GM23338 (cell line): ENCODE data around the gene KLHL17. TPM values are rescaled to one million over a fixed set of nuclear protein-coding genes. Genes with fewer than 3 reads are reported as not detected.

ENCODE experiments used
- ATAC-seq: fragments of 200-7000 bp; cut with Tn5 transposase; 3 replicates; pipeline ENCODE4 v1.9.1; 2020
- DNase-seq: peaks from one replicate; pipeline ENCODE4 v3.0.0-alpha.2; 2015; ENCODE audit warnings: low spot score
- H2AFZ ChIP-seq: fragments of 200-600 bp; sonication (generic); 2 replicates; pipeline ENCODE4 v1.8.0; 2016; ENCODE audit warnings: antibody characterized with exemption, mild to moderate bottlenecking, moderate library complexity
- H3F3A ChIP-seq: fragments of 200-600 bp; sonication (generic); replicated peaks from 2 replicates; pipeline ENCODE4 v1.8.0; 2017; ENCODE audit warnings: antibody characterized with exemption, mixed run types, low read depth
- H3K27ac ChIP-seq: fragments of 200-600 bp; sonication (generic); 2 replicates; pipeline ENCODE4 v1.6.1; 2016; ENCODE audit warnings: low read depth
- H3K27me3 ChIP-seq: fragments of 200-600 bp; sonication (generic); 2 replicates; pipeline ENCODE4 v1.8.0; 2016; ENCODE audit warnings: mild to moderate bottlenecking, mixed run types, moderate library complexity; ENCODE audit not compliant: insufficient read depth
- H3K36me3 ChIP-seq: fragments of 200-600 bp; sonication (generic); 2 replicates; pipeline ENCODE4 v1.8.0; 2016; ENCODE audit warnings: mild to moderate bottlenecking; ENCODE audit not compliant: insufficient read depth
- H3K4me1 ChIP-seq: fragments of 200-600 bp; sonication (generic); 2 replicates; pipeline ENCODE4 v1.8.0; 2016; ENCODE audit warnings: mild to moderate bottlenecking, moderate library complexity; ENCODE audit not compliant: insufficient read depth
- H3K4me2 ChIP-seq: fragments of 200-600 bp; sonication (generic); 2 replicates; pipeline ENCODE4 v1.7.1; 2017; ENCODE audit warnings: mixed run types
- H3K4me3 ChIP-seq: fragments of 200-600 bp; sonication (generic); 2 replicates; pipeline ENCODE4 v1.6.1; 2016; ENCODE audit warnings: mixed run types
- H3K79me2 ChIP-seq: fragments of 200-600 bp; sonication (generic); replicated peaks from 2 replicates; pipeline ENCODE4 v1.8.0; 2017; ENCODE audit warnings: mild to moderate bottlenecking; ENCODE audit not compliant: insufficient read depth
- H3K9me2 ChIP-seq: fragments of 200-600 bp; sonication (generic); 2 replicates; pipeline ENCODE4 v1.8.0; 2017; ENCODE audit not compliant: insufficient read depth
- H4K20me1 ChIP-seq: fragments of 200-600 bp; sonication (generic); replicated peaks from 2 replicates; pipeline ENCODE4 v1.8.0; 2017; ENCODE audit warnings: mild to moderate bottlenecking; ENCODE audit not compliant: insufficient read depth
- H3K27ac Mint-ChIP-seq: 2 replicates; pipeline ENCODE4 v1.8.0; 2020; ENCODE audit warnings: inconsistent platforms, mild to moderate bottlenecking, moderate library complexity, mixed read lengths
- H3K27me3 Mint-ChIP-seq: 3 replicates; pipeline ENCODE4 v1.8.0; 2022; ENCODE audit warnings: low read depth, mild to moderate bottlenecking, moderate library complexity, mixed read lengths, inconsistent platforms; ENCODE audit not compliant: insufficient read depth, poor library complexity
- H3K36me3 Mint-ChIP-seq: 3 replicates; pipeline ENCODE4 v1.8.0; 2021; ENCODE audit warnings: low read depth, mild to moderate bottlenecking, inconsistent platforms, moderate library complexity, mixed read lengths
- H3K4me1 Mint-ChIP-seq: 3 replicates; pipeline ENCODE4 v1.8.0; 2020; ENCODE audit warnings: mild to moderate bottlenecking, inconsistent platforms, mixed read lengths
- H3K4me3 Mint-ChIP-seq: 3 replicates; pipeline ENCODE4 v1.8.0; 2021; ENCODE audit warnings: moderate library complexity, mild to moderate bottlenecking, inconsistent platforms, mixed read lengths
- H3K9me3 Mint-ChIP-seq: 3 replicates; pipeline ENCODE4 v1.8.0; 2020; ENCODE audit warnings: moderate library complexity, mild to moderate bottlenecking, inconsistent platforms, mixed read lengths
- CREB1 ChIP-seq: fragments of 250-450 bp; sonication (Bioruptor Pico); IDR thresholded peaks from 2 replicates; pipeline ENCODE4 v1.5.0; 2020; ENCODE audit warnings: low read depth, mild to moderate bottlenecking, moderate library complexity
- CTCF ChIP-seq, 2 experiments: fragments of 200-600 bp in 1 of 2; sonication (generic) in 1 of 2; conservative IDR thresholded peaks; 2 replicates each; pipeline versions ENCODE4 v1.5.1 to v1.6.1; 2016 to 2017; ENCODE audit warnings: antibody characterized with exemption in 2 of 2, low read depth in 2 of 2, mild to moderate bottlenecking in 2 of 2, moderate library complexity in 1 of 2
- POLR2AphosphoS5 ChIP-seq: IDR thresholded peaks from 2 replicates; pipeline ENCODE4 v1.6.1; 2016; ENCODE audit warnings: antibody characterized with exemption, low read depth
- ZNF114 ChIP-seq: fragments of 250-450 bp; sonication (Bioruptor Pico); IDR thresholded peaks from 2 replicates; pipeline ENCODE4 v1.5.0; 2020; ENCODE audit warnings: mild to moderate bottlenecking, moderate library complexity
- ZNF331 ChIP-seq: fragments of 250-450 bp; sonication (Bioruptor Pico); IDR thresholded peaks from 2 replicates; pipeline ENCODE4 v1.5.0; 2020; ENCODE audit warnings: low read depth, mild to moderate bottlenecking, moderate library complexity
- ZNF462 ChIP-seq: fragments of 250-450 bp; sonication (Bioruptor Pico); IDR thresholded peaks from 2 replicates; pipeline ENCODE4 v1.5.0; 2020; ENCODE audit warnings: mild to moderate bottlenecking, moderate library complexity
- polyA plus RNA-seq: library from polyadenylated mRNA; unstranded; fragments of >200 nt; fragmentation: Nextera tagmentation; extraction: Ambion mirVana; gene quantifications from 2 replicates; pipeline ENCODE4 v1.2.1, GENCODE V29; 2016
- total RNA-seq: library from RNA; depleted of rRNA; stranded (reverse); fragments of >200 nt; shearing (Covaris generic); gene quantifications from 2 replicates; pipeline ENCODE4 v1.2.3, GENCODE V29; 2014

Gene KLHL17
- total and polyA plus RNA-seq, 2 experiments from 2014 or later: 16.5 to 37.1 TPM

GRCh38 chr1:1013105-1013921 lies 52.9 kb downstream of the KLHL17 start, which contains the start of gene ISG15:
ISG15 (plus strand) TSS chr1:1013497; CDS start chr1:1013574, 77 bp downstream.
- Histone ChIP-seq H2AFZ (peak within 1 kb of the TSS; percentile 43), H3K27me3 (peaks cover 26% of the 10 kb centered on the region; the same call in 1 of the 2 replicates), H3K4me1 (peaks cover 20% of the 10 kb centered on the region), H3K9me2 (no peaks in the 10 kb centered on the region), H4K20me1 (no peaks in the 10 kb centered on the region), H3F3A (peaks cover 6% of the 10 kb centered on the region), H3K27ac (peak within 1 kb of the TSS; percentile 63), H3K4me2 (peak within 1 kb of the TSS; percentile 60), H3K4me3 (peak within 1 kb of the TSS; percentile 76), H3K79me2 (no peaks in the 10 kb centered on the region), H3K36me3 (no peaks in the 10 kb centered on the region)
- peak within 1 kb of the TSS; percentile 92 for H3K27ac Mint-ChIP-seq
- H3K27me3 Mint-ChIP-seq: peaks cover 34% of the 10 kb centered on the region
- DNase-seq (peak; percentile 93), ATAC-seq (peak; percentile 84)
- peaks cover 3% of the 10 kb centered on the region; the same call in 1 of the 3 replicates for H3K9me3 Mint-ChIP-seq
- H3K4me3 Mint-ChIP-seq: peak within 1 kb of the TSS; percentile 82
- TF ChIP-seq POLR2AphosphoS5 (peak; percentile 61), ZNF462 (CRISPR knock-in tag) (no peak), CTCF (conservative IDR thresholded peaks at IDR 0.05; ENCODE audit: low read depth in 2 of 2) (no peak), ZNF331 (CRISPR knock-in tag) (no peak), CREB1 (CRISPR knock-in tag) (peak; percentile 77), ZNF114 (CRISPR knock-in tag) (no peak)
- peaks cover 2% of the 10 kb centered on the region; the same call in 2 of the 3 replicates for H3K36me3 Mint-ChIP-seq
- peaks cover 23% of the 10 kb centered on the region; the same call in 2 of the 3 replicates for H3K4me1 Mint-ChIP-seq
